ENCODE measurements around the gene IL17B. TPM values are rescaled to one million over a fixed set of nuclear protein-coding genes. Genes with fewer than 3 reads are reported as not detected.

Gene IL17B
- total RNA-seq, 2 donors from 2014 or later: 0.83 to 2.9 TPM

DNA sequence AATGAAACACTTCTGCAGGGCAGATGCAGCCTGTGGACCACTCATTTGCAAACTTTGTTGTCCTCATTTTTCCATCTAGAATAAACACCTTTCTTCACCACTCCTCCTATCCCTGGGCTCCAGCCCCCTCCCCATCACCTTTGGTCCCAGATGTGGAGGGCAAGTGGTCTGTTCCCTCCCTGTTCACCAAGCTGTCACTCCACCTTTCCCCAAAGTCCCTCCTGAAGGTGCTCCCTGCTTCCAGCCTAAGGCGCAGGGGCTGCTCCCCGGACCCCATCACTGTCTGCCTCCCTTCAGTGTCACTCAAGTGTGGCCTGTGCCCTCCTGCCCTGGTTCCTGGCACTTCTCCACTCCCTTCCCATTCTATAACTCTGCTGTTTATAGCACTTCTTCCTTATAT, 14.4 kb downstream of the IL17B start:
- DNase-seq (ENCODE audit: low spot score): no peak

DNA sequence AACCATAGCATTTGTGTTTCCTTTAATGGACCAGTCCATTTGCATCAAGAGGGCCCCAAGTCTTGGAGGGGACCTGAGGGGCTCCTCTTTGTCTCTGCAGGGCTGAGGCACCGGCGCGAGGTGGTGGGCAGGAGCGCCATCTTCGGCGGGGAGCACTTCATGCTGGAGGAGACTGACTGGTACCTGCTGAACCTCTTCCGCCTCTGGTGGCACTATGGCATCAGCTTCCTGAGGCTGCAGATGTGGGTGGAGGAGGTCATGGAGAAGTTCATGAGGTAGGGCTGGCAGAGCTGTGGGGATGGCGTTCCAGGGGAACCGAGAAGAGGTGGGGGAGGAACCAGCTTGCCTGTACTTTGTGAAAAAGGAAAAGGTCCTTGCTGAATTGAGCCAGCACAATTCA, 15.2 kb downstream of the IL17B start:
- Histone ChIP-seq H3K27me3 (no peaks in the 10 kb centered on the region), H3K4me1 (peaks cover 0 to 8% of the 10 kb centered on the region in 2 donors), H3K9me3 (no peaks in the 10 kb centered on the region), H3K4me3 (no peak overlapping the region), H3K27ac (no peak overlapping the region), H3K36me3 (no peaks in the 10 kb centered on the region)
- DNase-seq (ENCODE audit: low spot score): no peak
- TF ChIP-seq, protein P1, sequence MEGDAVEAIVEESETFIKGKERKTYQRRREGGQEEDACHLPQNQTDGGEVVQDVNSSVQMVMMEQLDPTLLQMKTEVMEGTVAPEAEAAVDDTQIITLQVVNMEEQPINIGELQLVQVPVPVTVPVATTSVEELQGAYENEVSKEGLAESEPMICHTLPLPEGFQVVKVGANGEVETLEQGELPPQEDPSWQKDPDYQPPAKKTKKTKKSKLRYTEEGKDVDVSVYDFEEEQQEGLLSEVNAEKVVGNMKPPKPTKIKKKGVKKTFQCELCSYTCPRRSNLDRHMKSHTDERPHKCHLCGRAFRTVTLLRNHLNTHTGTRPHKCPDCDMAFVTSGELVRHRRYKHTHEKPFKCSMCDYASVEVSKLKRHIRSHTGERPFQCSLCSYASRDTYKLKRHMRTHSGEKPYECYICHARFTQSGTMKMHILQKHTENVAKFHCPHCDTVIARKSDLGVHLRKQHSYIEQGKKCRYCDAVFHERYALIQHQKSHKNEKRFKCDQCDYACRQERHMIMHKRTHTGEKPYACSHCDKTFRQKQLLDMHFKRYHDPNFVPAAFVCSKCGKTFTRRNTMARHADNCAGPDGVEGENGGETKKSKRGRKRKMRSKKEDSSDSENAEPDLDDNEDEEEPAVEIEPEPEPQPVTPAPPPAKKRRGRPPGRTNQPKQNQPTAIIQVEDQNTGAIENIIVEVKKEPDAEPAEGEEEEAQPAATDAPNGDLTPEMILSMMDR (IDR thresholded peaks at IDR 0.05): no peak

More for the DNA sequence above, 14.4 kb downstream of the IL17B start:
- Histone ChIP-seq H3K4me3 (no peak overlapping the region), H3K27me3 (no peaks in the 10 kb centered on the region), H3K27ac (no peak overlapping the region), H3K4me1 (peaks cover 0 to 8% of the 10 kb centered on the region in 2 donors), H3K9me3 (no peaks in the 10 kb centered on the region), H3K36me3 (no peaks in the 10 kb centered on the region)
- TF ChIP-seq, protein P1 (IDR thresholded peaks at IDR 0.05): no peak

DNA sequence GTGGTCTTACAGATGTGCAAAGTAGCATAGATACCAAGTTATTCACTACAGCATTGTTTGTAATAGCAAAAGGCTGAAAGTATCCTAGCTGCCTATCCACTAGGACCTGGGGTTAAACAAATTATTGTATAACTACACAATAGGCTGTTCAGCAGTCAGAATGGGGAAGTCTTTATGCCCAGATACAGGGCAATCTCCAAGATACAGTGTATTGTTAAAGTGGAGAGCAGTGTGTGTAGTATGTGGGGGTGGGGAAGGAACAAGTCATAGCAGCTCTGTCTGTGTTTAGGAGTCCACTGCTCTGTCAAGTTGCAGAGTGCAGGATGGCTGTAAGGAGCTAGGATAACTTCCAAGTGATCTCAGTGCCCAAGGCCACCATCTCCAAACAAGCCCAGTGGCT, 15.7 kb downstream of the IL17B start:
- no peaks in the 10 kb centered on the region for H3K36me3 ChIP-seq
- TF ChIP-seq, protein P1 (IDR thresholded peaks at IDR 0.05): no peak
- no peak overlapping the region for H3K4me3 ChIP-seq
- no peaks in the 10 kb centered on the region for H3K9me3 ChIP-seq
- no peak for DNase-seq (ENCODE audit: low spot score)
- H3K27ac ChIP-seq: no peak overlapping the region
- H3K27me3 ChIP-seq: no peaks in the 10 kb centered on the region
- H3K4me1 ChIP-seq: peaks cover 0 to 12% of the 10 kb centered on the region in 2 donors

DNA sequence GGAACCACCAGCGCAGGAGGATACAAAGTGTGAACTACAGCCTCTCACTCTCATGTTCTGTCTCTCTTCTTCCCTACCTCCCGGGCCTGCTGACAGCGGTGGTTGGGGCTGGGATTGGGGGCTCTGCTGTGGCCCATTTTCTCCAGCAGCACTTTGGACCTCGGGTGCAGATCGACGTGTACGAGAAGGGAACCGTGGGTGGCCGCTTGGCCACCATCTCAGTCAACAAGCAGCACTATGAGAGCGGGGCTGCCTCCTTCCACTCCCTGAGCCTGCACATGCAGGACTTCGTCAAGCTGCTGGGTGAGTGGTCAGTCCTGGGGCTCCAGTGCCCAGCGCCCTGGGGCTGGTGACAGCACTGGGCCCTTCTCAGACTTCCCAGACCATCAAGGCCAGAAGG, 16.6 kb downstream of the IL17B start:
- TF ChIP-seq, protein P1 (IDR thresholded peaks at IDR 0.05): no peak
- no peaks in the 10 kb centered on the region for H3K9me3 ChIP-seq
- no peaks in the 10 kb centered on the region for H3K27me3 ChIP-seq
- H3K27ac ChIP-seq: no peak overlapping the region
- H3K36me3 ChIP-seq: no peaks in the 10 kb centered on the region
- no peak for DNase-seq (ENCODE audit: low spot score)
- H3K4me1 ChIP-seq: peaks cover 0 to 13% of the 10 kb centered on the region in 2 donors
- no peak overlapping the region for H3K4me3 ChIP-seq

DNA sequence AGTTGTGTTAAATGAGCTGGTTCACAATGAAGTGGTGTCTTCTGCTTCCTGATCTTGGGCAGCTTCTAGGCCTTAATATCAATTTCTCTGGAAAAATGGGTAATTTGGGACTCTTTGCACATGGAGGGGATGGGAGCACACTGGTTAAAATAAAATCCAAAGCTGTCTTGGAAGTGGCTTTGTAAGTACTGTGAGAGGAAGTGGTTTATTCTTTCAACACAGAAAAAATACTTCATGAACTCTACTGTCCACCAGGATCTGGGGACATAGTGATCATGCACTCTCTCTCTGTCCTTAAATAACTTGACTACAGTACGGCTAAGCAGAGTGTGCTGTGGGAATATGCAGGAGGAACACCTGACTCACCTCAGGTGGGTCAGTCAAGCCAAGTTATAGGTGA, 18.8 kb downstream of the IL17B start:
- no peak overlapping the region for H3K27ac ChIP-seq
- H3K4me1 ChIP-seq: peaks cover 0 to 12% of the 10 kb centered on the region in 2 donors
- H3K27me3 ChIP-seq: no peaks in the 10 kb centered on the region
- TF ChIP-seq, protein P1 (IDR thresholded peaks at IDR 0.05): no peak
- no peak overlapping the region for H3K4me3 ChIP-seq
- no peak for DNase-seq (ENCODE audit: low spot score)
- H3K9me3 ChIP-seq: no peaks in the 10 kb centered on the region
- no peaks in the 10 kb centered on the region for H3K36me3 ChIP-seq

DNA sequence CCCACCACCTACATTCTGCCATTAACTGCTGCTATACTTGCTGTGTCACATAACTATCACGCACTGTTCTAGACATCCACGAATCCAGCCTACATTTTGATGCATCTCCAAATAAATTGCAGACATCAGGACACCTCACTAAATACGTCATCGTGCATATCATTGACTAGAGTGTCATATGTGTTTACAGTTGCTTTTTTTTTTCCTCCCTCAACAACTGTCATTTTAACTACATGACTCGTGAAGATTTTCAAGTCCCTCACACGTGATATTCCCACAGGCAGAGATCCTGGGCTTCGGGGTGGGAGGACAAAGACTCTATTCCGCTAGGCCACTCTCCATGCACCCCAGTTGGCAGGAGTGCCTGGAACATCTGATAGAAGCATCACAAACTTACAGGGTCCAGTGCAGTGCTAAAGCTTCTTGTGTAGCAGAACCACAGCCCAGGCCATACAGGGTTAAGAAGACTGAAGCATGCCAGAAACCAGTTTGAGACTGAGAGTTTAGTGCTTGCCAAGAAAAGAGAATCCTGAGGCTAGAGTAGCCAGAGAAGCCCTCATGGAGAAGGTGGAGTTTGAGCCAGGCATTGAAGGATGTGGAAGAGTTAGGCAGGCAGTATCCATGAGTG, 20.1 kb downstream of the IL17B start:
- Histone ChIP-seq H3K27me3 (no peaks in the 10 kb centered on the region), H3K4me1 (peaks cover 0 to 12% of the 10 kb centered on the region in 2 donors), H3K9me3 (no peaks in the 10 kb centered on the region), H3K36me3 (no peaks in the 10 kb centered on the region), H3K4me3 (no peak overlapping the region), H3K27ac (no peak overlapping the region)
- no peak for DNase-seq (ENCODE audit: low spot score)
- TF ChIP-seq, protein P1 (IDR thresholded peaks at IDR 0.05): no peak

Measured in right atrium auricular region (tissue), 2 donors.